ENCODE data around the gene SSBP4. TPM values are rescaled to one million over a fixed set of nuclear protein-coding genes. Genes with fewer than 3 reads are reported as not detected.

SSBP4 gene
- total RNA-seq, 1 donor from 2014 or later = 56.6 TPM

GRCh38 chr19:18438331-18439024 is 19.3 kb downstream of the SSBP4 start:
- peak overlapping the region; percentile 88 for H3K4me2 ChIP-seq (ENCODE audit: low read length)
- DNase-seq (ENCODE audit: low read depth) = no peak

GRCh38 chr19:18439025-18439909 is 20.1 kb downstream of the SSBP4 start:
- Mint-ChIP-seq H3K36me3 (ENCODE audit: low read depth, unreplicated experiment) (peaks cover 11% of the 10 kb centered on the region), H3K4me1 (ENCODE audit: low read depth, unreplicated experiment) (peaks cover 23% of the 10 kb centered on the region), H3K27me3 (ENCODE audit: low read depth, unreplicated experiment) (no peaks in the 10 kb centered on the region), H3K27ac (ENCODE audit: unreplicated experiment) (peak overlapping the region; percentile 84), H3K4me3 (ENCODE audit: unreplicated experiment) (peak overlapping the region; percentile 70), H3K9me3 (ENCODE audit: unreplicated experiment) (no peaks in the 10 kb centered on the region)
- Histone ChIP-seq H3K27me3 (ENCODE audit: insufficient read depth, low read length) (no peaks in the 10 kb centered on the region), H3K4me2 (ENCODE audit: low read length) (peak overlapping the region; percentile 88), H3K9me3 (ENCODE audit: insufficient read depth, low read depth, low read length) (no peaks in the 10 kb centered on the region), H4K20me1 (ENCODE audit: insufficient read depth, low read length) (peaks cover 56% of the 10 kb centered on the region), H3K4me1 (ENCODE audit: insufficient read depth, low read length) (peaks cover 31% of the 10 kb centered on the region), H2AFZ (ENCODE audit: low read depth, low read length) (no peak overlapping the region), H3K4me3 (ENCODE audit: insufficient read depth, low read depth, low read length) (no peak overlapping the region), H3K36me3 (ENCODE audit: insufficient read depth, low read length) (no peaks in the 10 kb centered on the region), H3K9ac (ENCODE audit: low read length) (no peak overlapping the region), H3K27ac (ENCODE audit: low read depth, low read length) (no peak overlapping the region), H3K79me2 (ENCODE audit: insufficient read depth, low read length) (peaks cover 8% of the 10 kb centered on the region)
- FAIRE-seq (no peak), DNase-seq (ENCODE audit: low read depth) (peak; percentile 40)
- TF ChIP-seq EZH2 (IDR thresholded peaks at IDR 0.05; ENCODE audit: insufficient read depth, low read length) (no peak), CTCF (IDR thresholded peaks at IDR 0.05; ENCODE audit: insufficient read depth, low read depth, low read length) (no peak)

More at GRCh38 chr19:18438331-18439024, 19.3 kb downstream of the SSBP4 start:
- Mint-ChIP-seq H3K4me1 (ENCODE audit: low read depth, unreplicated experiment) (peaks cover 23% of the 10 kb centered on the region), H3K27ac (ENCODE audit: unreplicated experiment) (peak overlapping the region; percentile 84), H3K36me3 (ENCODE audit: low read depth, unreplicated experiment) (peaks cover 11% of the 10 kb centered on the region), H3K4me3 (ENCODE audit: unreplicated experiment) (peak overlapping the region; percentile 66), H3K27me3 (ENCODE audit: low read depth, unreplicated experiment) (no peaks in the 10 kb centered on the region), H3K9me3 (ENCODE audit: unreplicated experiment) (no peaks in the 10 kb centered on the region)
- TF ChIP-seq EZH2 (IDR thresholded peaks at IDR 0.05; ENCODE audit: insufficient read depth, low read length) (no peak), CTCF (IDR thresholded peaks at IDR 0.05; ENCODE audit: insufficient read depth, low read depth, low read length) (no peak)
- Histone ChIP-seq H3K27ac (ENCODE audit: low read depth, low read length) (no peak overlapping the region), H3K9ac (ENCODE audit: low read length) (no peak overlapping the region), H3K36me3 (ENCODE audit: insufficient read depth, low read length) (no peaks in the 10 kb centered on the region), H3K4me3 (ENCODE audit: insufficient read depth, low read depth, low read length) (no peak overlapping the region), H3K9me3 (ENCODE audit: insufficient read depth, low read depth, low read length) (no peaks in the 10 kb centered on the region), H3K79me2 (ENCODE audit: insufficient read depth, low read length) (peaks cover 11% of the 10 kb centered on the region), H3K27me3 (ENCODE audit: insufficient read depth, low read length) (no peaks in the 10 kb centered on the region), H4K20me1 (ENCODE audit: insufficient read depth, low read length) (peaks cover 54% of the 10 kb centered on the region), H3K4me1 (ENCODE audit: insufficient read depth, low read length) (peaks cover 31% of the 10 kb centered on the region), H2AFZ (ENCODE audit: low read depth, low read length) (no peak overlapping the region)
- FAIRE-seq = no peak

Data from astrocyte (in vitro differentiated cells and primary cell).